Activated CD4-positive, alpha-beta T cell treated with anti-CD3 and anti-CD28 coated beads for 4 hours (primary cell): ENCODE data around the gene KCTD15.

Experiments used
- DNase-seq, 2 donors: peaks; one replicate each; pipeline ENCODE4 v3.0.0-alpha.2; 2020

KCTD15 gene

GRCh38 chr19:33772102-33772857 lies 24.4 kb upstream of the KCTD15 start:
- DNase-seq: no peak

- DNase-seq: no peak
These were observed 23.9 kb upstream of the KCTD15 start for GRCh38 chr19:33772858-33773180.

- no peak for DNase-seq
These were observed 22.7 kb upstream of the KCTD15 start for GRCh38 chr19:33773704-33774624.

GRCh38 chr19:33774751-33775150 lies 21.9 kb upstream of the KCTD15 start:
- no peak for DNase-seq

GRCh38 chr19:33775731-33776487 lies 20.8 kb upstream of the KCTD15 start:
- DNase-seq: no peak

GRCh38 chr19:33777351-33777750 lies 19.3 kb upstream of the KCTD15 start:
- DNase-seq: no peak

- DNase-seq: no peak
These were observed 18.9 kb upstream of the KCTD15 start for GRCh38 chr19:33777753-33778088.

GRCh38 chr19:33778089-33778791 lies 18.4 kb upstream of the KCTD15 start:
- DNase-seq: peak; percentile 79 to 82

GRCh38 chr19:33779849-33780248 lies 16.8 kb upstream of the KCTD15 start:
- DNase-seq: no peak

- no peak for DNase-seq
These were observed 16.4 kb upstream of the KCTD15 start for GRCh38 chr19:33780251-33780650.

- DNase-seq: no peak
These were observed 15.9 kb upstream of the KCTD15 start for GRCh38 chr19:33780746-33781145.

- DNase-seq: no peak
These were observed 15.2 kb upstream of the KCTD15 start for GRCh38 chr19:33781415-33781935.

- no peak for DNase-seq
These were observed 14.7 kb upstream of the KCTD15 start for GRCh38 chr19:33781996-33782395.

GRCh38 chr19:33784432-33784831 lies 12.2 kb upstream of the KCTD15 start:
- no peak for DNase-seq

GRCh38 chr19:33785795-33786194 lies 10.9 kb upstream of the KCTD15 start:
- DNase-seq: no peak

- DNase-seq: no peak
These were observed 8.0 kb upstream of the KCTD15 start for GRCh38 chr19:33788676-33789075.

GRCh38 chr19:33789344-33789743 lies 7.3 kb upstream of the KCTD15 start:
- DNase-seq: no peak

- DNase-seq: no peak
These were observed 1.8 kb upstream of the KCTD15 start for GRCh38 chr19:33794683-33795369.

GRCh38 chr19:33795370-33796163 lies 1.1 kb upstream of the KCTD15 start:
- DNase-seq: peak; percentile 34 to 47

- peak in 1 of 2 donors; percentile 19 for DNase-seq
These were observed 1.4 kb downstream of the KCTD15 start for GRCh38 chr19:33797802-33798671.
